ENCODE measurements around the gene HBEGF.

Gene HBEGF

DNA sequence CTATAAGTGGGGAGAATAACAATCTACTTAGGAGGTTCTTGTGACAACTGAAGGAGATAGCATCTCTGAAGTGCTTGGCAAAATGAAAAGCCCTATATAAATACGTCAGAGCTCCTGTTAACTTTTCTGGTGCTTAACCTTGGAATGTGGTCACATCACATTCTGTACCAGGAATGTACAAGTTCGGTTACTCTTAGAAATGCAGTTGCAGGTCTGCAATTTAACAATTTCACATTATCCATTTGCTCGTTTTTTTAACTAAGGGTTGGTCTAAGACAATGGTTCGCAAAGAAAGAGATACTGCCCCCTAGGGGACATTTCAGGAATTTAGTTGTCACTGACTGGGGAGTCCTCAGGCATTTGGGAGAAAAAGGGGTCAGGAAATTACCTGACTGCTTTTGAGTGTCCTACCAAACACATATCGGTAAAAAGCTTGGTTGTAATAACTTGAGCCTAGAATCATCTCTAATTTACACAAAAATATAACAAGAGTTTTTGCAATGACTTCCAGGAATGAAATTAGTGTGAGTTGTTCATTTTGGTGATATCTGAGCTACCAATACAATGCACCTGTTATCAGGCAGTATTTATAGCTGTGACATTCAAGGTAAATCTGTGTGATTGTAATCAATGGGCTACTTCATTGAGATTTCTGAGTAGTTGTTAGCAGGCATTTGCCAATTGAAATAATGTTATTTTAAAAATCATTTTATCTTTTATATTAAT, 5.4 kb upstream of the HBEGF start:
- TF ChIP-seq CTBP1 (IDR thresholded peaks at IDR 0.05; ENCODE audit: borderline replicate concordance) (no peak), L3MBTL2 (conservative IDR thresholded peaks at IDR 0.05) (no peak), ZNF384 (IDR thresholded peaks at IDR 0.05) (peak; percentile 58), NFRKB (IDR thresholded peaks at IDR 0.05) (no peak), SUZ12 (IDR thresholded peaks at IDR 0.05) (no peak)
- DNase-seq (ENCODE audit: extremely low spot score): peak; percentile 61
- ChIA-PET POLR2A (interaction anchor here (1.0 to 1.3 kb wide), 2 partner anchors 107 to 110 kb away, joined by 5 to 8 read pairs; no protein-coding TSS in a partner anchor), CTCF (interaction anchor here (0.6 to 7.8 kb wide), 33 partner anchors 12 to 688 kb away, joined by 3 to 169 read pairs (median 4); partner anchors contain the start of gene SRA1)

GRCh38 chr5:140349244-140349643, 2.8 kb upstream of the HBEGF start:
- ChIA-PET CTCF (interaction anchor here (1.5 to 7.8 kb wide), 2 partner anchors 10 to 107 kb away, joined by 5 to 169 read pairs; no protein-coding TSS in a partner anchor), POLR2A (interaction anchor here (1.0 kb wide), 2 partner anchors 46 to 208 kb away, joined by 3 read pairs; partner anchors contain the start of genes PFDN1 and SRA1)
- TF ChIP-seq SP1 (IDR thresholded peaks at IDR 0.05): no peak
- no peak for TF ChIP-seq FOXM1 (IDR thresholded peaks at IDR 0.05; ENCODE audit: borderline replicate concordance)
- TF ChIP-seq PKNOX1 (IDR thresholded peaks at IDR 0.05): no peak
- TF ChIP-seq NFRKB (IDR thresholded peaks at IDR 0.05): no peak
- TF ChIP-seq LEF1 (IDR thresholded peaks at IDR 0.05; ENCODE audit: borderline replicate concordance): no peak
- DNase-seq (ENCODE audit: extremely low spot score): no peak

DNA sequence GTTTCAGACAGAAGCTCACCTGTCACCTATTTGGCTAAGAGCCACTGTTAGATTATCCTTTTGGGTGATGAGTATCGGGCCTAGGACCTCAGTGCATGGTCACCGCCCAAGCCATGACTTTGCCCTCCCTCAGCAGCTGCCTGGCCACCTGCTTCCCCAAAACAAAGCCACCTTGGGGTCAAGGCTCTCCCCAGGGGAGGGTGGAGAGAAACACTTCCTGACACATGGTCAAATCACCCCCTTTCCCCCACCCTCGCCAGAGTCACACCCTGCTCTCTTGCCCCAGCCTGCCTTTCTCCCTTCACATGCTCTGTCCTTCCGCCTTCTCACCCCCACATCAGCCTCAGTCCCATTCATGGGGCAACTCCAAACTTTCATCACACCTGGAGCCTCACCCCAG, 1.7 kb upstream of the HBEGF start:
- POLR2A ChIA-PET: interaction anchor here (3.1 to 5.5 kb wide), 2 partner anchors 11 to 105 kb away, joined by 25 to 117 read pairs; no protein-coding TSS in a partner anchor
- no peak for DNase-seq (ENCODE audit: extremely low spot score)
- TF ChIP-seq ARNT (IDR thresholded peaks at IDR 0.05) (no peak), HDGF (IDR thresholded peaks at IDR 0.05; ENCODE audit: borderline replicate concordance) (no peak), ZNF384 (IDR thresholded peaks at IDR 0.05) (no peak), NFRKB (IDR thresholded peaks at IDR 0.05) (no peak), TARDBP (IDR thresholded peaks at IDR 0.05) (no peak), CTBP1 (IDR thresholded peaks at IDR 0.05; ENCODE audit: borderline replicate concordance) (no peak), LEF1 (IDR thresholded peaks at IDR 0.05; ENCODE audit: borderline replicate concordance) (no peak), SUZ12 (IDR thresholded peaks at IDR 0.05) (no peak), FOXK2 (IDR thresholded peaks at IDR 0.05) (no peak), SP1 (IDR thresholded peaks at IDR 0.05) (no peak), ELF4 (IDR thresholded peaks at IDR 0.05) (no peak), FOXA1 (IDR thresholded peaks at IDR 0.05) (no peak)
- CTCF ChIA-PET: interaction anchor here (5.9 kb wide), 1 partner anchor 104 kb away, joined by 174 read pairs; no protein-coding TSS in a partner anchor

- CTCF ChIA-PET: interaction anchor here (1.1 to 5.9 kb wide), 14 partner anchors 8 to 364 kb away, joined by 3 to 174 read pairs (median 8); no protein-coding TSS in a partner anchor
- DNase-seq (ENCODE audit: extremely low spot score): no peak
- TF ChIP-seq L3MBTL2 (conservative IDR thresholded peaks at IDR 0.05) (no peak), FOXK2 (IDR thresholded peaks at IDR 0.05) (no peak), TARDBP (IDR thresholded peaks at IDR 0.05) (no peak), FOXA1 (IDR thresholded peaks at IDR 0.05) (no peak), SP1 (IDR thresholded peaks at IDR 0.05) (no peak), ELF4 (IDR thresholded peaks at IDR 0.05) (no peak), ARNT (IDR thresholded peaks at IDR 0.05) (no peak), NFRKB (IDR thresholded peaks at IDR 0.05) (no peak), ZNF384 (IDR thresholded peaks at IDR 0.05) (no peak), BHLHE40 (IDR thresholded peaks at IDR 0.05; ENCODE audit: borderline replicate concordance) (no peak), FOXM1 (IDR thresholded peaks at IDR 0.05; ENCODE audit: borderline replicate concordance) (no peak), PKNOX1 (IDR thresholded peaks at IDR 0.05) (no peak), SUZ12 (IDR thresholded peaks at IDR 0.05) (no peak), CTBP1 (IDR thresholded peaks at IDR 0.05; ENCODE audit: borderline replicate concordance) (no peak), HDGF (IDR thresholded peaks at IDR 0.05; ENCODE audit: borderline replicate concordance) (no peak), LEF1 (IDR thresholded peaks at IDR 0.05; ENCODE audit: borderline replicate concordance) (no peak)
- POLR2A ChIA-PET: interaction anchor here (1.0 to 5.5 kb wide), 9 partner anchors 7 to 344 kb away, joined by 3 to 117 read pairs (median 6); partner anchors contain the start of genes HARS1, HARS2, IK and NDUFA2
Measured at GRCh38 chr5:140347360-140347759, 957 bp upstream of the HBEGF start.

GRCh38 chr5:140345919-140346347, 470 bp downstream of the HBEGF start:
- TF ChIP-seq ARNT (IDR thresholded peaks at IDR 0.05) (no peak), ELF4 (IDR thresholded peaks at IDR 0.05) (no peak), ZNF384 (IDR thresholded peaks at IDR 0.05) (no peak), SP1 (IDR thresholded peaks at IDR 0.05) (no peak), PKNOX1 (IDR thresholded peaks at IDR 0.05) (no peak), BHLHE40 (IDR thresholded peaks at IDR 0.05; ENCODE audit: borderline replicate concordance) (no peak), SUZ12 (IDR thresholded peaks at IDR 0.05) (no peak), TARDBP (IDR thresholded peaks at IDR 0.05) (no peak), HDGF (IDR thresholded peaks at IDR 0.05; ENCODE audit: borderline replicate concordance) (no peak), FOXA1 (IDR thresholded peaks at IDR 0.05) (no peak), LEF1 (IDR thresholded peaks at IDR 0.05; ENCODE audit: borderline replicate concordance) (no peak), CTBP1 (IDR thresholded peaks at IDR 0.05; ENCODE audit: borderline replicate concordance) (no peak), L3MBTL2 (conservative IDR thresholded peaks at IDR 0.05) (no peak), FOXM1 (IDR thresholded peaks at IDR 0.05; ENCODE audit: borderline replicate concordance) (no peak), NFRKB (IDR thresholded peaks at IDR 0.05) (no peak), FOXK2 (IDR thresholded peaks at IDR 0.05) (no peak)
- ChIA-PET POLR2A (interaction anchor here (0.6 to 5.5 kb wide), 18 partner anchors 9 to 345 kb away, joined by 3 to 117 read pairs (median 8); partner anchors contain the start of genes HARS1, HARS2 and PFDN1), CTCF (interaction anchor here (0.5 to 5.9 kb wide), 30 partner anchors 9 to 365 kb away, joined by 3 to 174 read pairs (median 6); no protein-coding TSS in a partner anchor)
- peak; percentile 59 for DNase-seq (ENCODE audit: extremely low spot score)
